ENCODE results near the gene PRUNE2. TPM values are rescaled to one million over a fixed set of nuclear protein-coding genes. Genes with fewer than 3 reads are reported as not detected.

The PRUNE2 gene
- total RNA-seq, 1 experiment from 2014 or later = 0.59 TPM

DNA sequence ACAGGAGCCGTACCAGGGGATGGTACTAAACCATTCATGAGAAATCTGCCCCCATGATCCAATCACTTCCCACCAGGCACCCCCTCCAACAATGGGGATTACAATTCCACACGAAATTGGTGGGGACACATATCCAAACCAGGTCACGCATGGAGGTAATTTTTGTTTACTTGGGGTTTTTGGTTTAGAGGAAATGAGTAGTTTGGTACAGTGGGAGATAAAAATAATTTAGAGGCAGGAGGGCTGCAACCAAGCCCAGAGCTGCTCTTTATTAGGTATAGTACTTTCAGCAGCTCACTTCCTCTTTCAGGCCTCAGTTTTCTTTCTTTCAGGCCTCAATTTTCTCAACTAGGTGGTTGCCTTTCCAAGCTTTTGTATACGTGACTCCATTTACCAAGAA lies 23.2 kb downstream of the PRUNE2 start:
- no peak overlapping the region for H3K27ac ChIP-seq (ENCODE audit: low read depth, low read length)
- BruUV-seq (replicated peaks) = no TSS peak
- no peak overlapping the region for H3K9ac ChIP-seq (ENCODE audit: low read length)
- no peaks in the 10 kb centered on the region for H3K9me2 ChIP-seq (ENCODE audit: insufficient read depth)
- no peak overlapping the region for H3K4me3 ChIP-seq (replicated peaks in 1 of 2; ENCODE audit: low read depth in 1 of 2, low read length in 2 of 2)
- H3K27me3 ChIP-seq (ENCODE audit: insufficient read depth, low read length) = no peaks in the 10 kb centered on the region
- ATAC-seq (no peak), DNase-seq (ENCODE audit: low read depth, low spot score) (no peak)
- H3K79me2 ChIP-seq (ENCODE audit: insufficient read depth, low read length) = no peaks in the 10 kb centered on the region
- no peak for TF ChIP-seq SRF (IDR thresholded peaks at IDR 0.05; ENCODE audit: low read depth)
- TF ChIP-seq JUND (IDR thresholded peaks at IDR 0.05) = no peak
- ChIA-PET CTCF (no interaction called here), RAD21 (ENCODE audit: low non-redundant PET in 1 of 2, low total read pairs in 2 of 2, uncharacterized antibody in 2 of 2, unreplicated experiment in 2 of 2) (no interaction called here), POLR2A (no interaction called here)
- no peaks in the 10 kb centered on the region for H3K36me3 ChIP-seq (ENCODE audit: control insufficient read depth in 1 of 2, insufficient read depth in 2 of 2, low read length in 2 of 2)
- intact Hi-C loops (cut with micrococcal nuclease) = no loop called here
- H3K4me1 ChIP-seq (ENCODE audit: control insufficient read depth in 1 of 2, insufficient read depth in 2 of 2, low read length in 2 of 2) = peaks cover 0 to 4% of the 10 kb centered on the region in 2 experiments; a peak in 1 of 4 replicates
- H3K4me2 ChIP-seq (ENCODE audit: low read length) = no peak overlapping the region
- H3K9me3 ChIP-seq (ENCODE audit: control insufficient read depth in 1 of 2, insufficient read depth in 1 of 2, low read depth in 1 of 2, low read length in 2 of 2) = no peaks in the 10 kb centered on the region
- no peaks in the 10 kb centered on the region for H4K20me1 ChIP-seq (ENCODE audit: insufficient read depth)
- no peak overlapping the region for H2AFZ ChIP-seq (ENCODE audit: low read depth, low read length, poor library complexity, severe bottlenecking)

DNA sequence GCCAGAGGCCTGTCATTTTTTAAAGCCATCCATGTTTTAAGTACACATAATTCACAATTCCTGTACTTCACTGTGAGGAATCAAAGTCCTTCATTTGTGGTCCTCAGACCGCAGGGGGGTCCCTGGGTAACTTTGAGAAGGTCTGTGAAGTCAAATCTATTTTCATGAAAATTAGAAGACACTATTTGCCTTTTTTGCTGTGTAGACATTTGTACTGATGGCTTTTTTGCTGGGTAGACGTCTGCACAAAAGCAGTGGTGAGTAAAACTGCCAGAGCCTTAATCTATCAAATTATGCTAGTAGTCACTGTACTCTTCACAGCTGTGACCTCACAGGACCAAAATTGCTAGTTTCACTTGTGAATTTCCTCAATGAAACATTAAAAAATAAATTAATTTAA lies 25.7 kb downstream of the PRUNE2 start:
- H3K9me3 ChIP-seq (ENCODE audit: control insufficient read depth in 1 of 2, insufficient read depth in 1 of 2, low read depth in 1 of 2, low read length in 2 of 2) = no peaks in the 10 kb centered on the region
- H3K27ac ChIP-seq (ENCODE audit: low read depth, low read length) = no peak overlapping the region
- RAD21 ChIA-PET (ENCODE audit: low non-redundant PET in 1 of 2, low total read pairs in 2 of 2, uncharacterized antibody in 2 of 2, unreplicated experiment in 2 of 2) = no interaction called here
- ATAC-seq = no peak
- H3K4me3 ChIP-seq (replicated peaks in 1 of 2; ENCODE audit: low read depth in 1 of 2, low read length in 2 of 2) = no peak overlapping the region
- intact Hi-C loops (cut with micrococcal nuclease) = no loop called here
- POLR2A ChIA-PET = no interaction called here
- H3K4me1 ChIP-seq (ENCODE audit: control insufficient read depth in 1 of 2, insufficient read depth in 2 of 2, low read length in 2 of 2) = peaks cover 0 to 4% of the 10 kb centered on the region in 2 experiments; a peak in 1 of 4 replicates
- H3K79me2 ChIP-seq (ENCODE audit: insufficient read depth, low read length) = no peaks in the 10 kb centered on the region
- DNase-seq (ENCODE audit: low read depth, low spot score) = no peak
- H3K36me3 ChIP-seq (ENCODE audit: control insufficient read depth in 1 of 2, insufficient read depth in 2 of 2, low read length in 2 of 2) = no peaks in the 10 kb centered on the region
- no peak overlapping the region for H3K9ac ChIP-seq (ENCODE audit: low read length)
- H3K9me2 ChIP-seq (ENCODE audit: insufficient read depth) = no peaks in the 10 kb centered on the region
- no TSS peak for BruUV-seq (replicated peaks)
- CTCF ChIA-PET = no interaction called here
- no peaks in the 10 kb centered on the region for H4K20me1 ChIP-seq (ENCODE audit: insufficient read depth)
- H3K27me3 ChIP-seq (ENCODE audit: insufficient read depth, low read length) = no peaks in the 10 kb centered on the region
- no peak overlapping the region for H3K4me2 ChIP-seq (ENCODE audit: low read length)
- H2AFZ ChIP-seq (ENCODE audit: low read depth, low read length, poor library complexity, severe bottlenecking) = no peak overlapping the region
- TF ChIP-seq, protein P1, sequence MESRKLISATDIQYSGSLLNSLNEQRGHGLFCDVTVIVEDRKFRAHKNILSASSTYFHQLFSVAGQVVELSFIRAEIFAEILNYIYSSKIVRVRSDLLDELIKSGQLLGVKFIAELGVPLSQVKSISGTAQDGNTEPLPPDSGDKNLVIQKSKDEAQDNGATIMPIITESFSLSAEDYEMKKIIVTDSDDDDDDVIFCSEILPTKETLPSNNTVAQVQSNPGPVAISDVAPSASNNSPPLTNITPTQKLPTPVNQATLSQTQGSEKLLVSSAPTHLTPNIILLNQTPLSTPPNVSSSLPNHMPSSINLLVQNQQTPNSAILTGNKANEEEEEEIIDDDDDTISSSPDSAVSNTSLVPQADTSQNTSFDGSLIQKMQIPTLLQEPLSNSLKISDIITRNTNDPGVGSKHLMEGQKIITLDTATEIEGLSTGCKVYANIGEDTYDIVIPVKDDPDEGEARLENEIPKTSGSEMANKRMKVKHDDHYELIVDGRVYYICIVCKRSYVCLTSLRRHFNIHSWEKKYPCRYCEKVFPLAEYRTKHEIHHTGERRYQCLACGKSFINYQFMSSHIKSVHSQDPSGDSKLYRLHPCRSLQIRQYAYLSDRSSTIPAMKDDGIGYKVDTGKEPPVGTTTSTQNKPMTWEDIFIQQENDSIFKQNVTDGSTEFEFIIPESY (IDR thresholded peaks at IDR 0.05; ENCODE audit: extremely low read depth, insufficient replicate concordance, low read length) = no peak
- TF ChIP-seq YY1 (IDR thresholded peaks at IDR 0.05; ENCODE audit: extremely low read depth, insufficient replicate concordance, low read depth, low read length) (no peak), SIN3A (IDR thresholded peaks at IDR 0.05; ENCODE audit: low read depth) (no peak), CBX3 (IDR thresholded peaks at IDR 0.05; ENCODE audit: low read depth) (no peak), POLR2AphosphoS5 (IDR thresholded peaks at IDR 0.05; ENCODE audit: low read depth, low read length) (no peak), CEBPB (IDR thresholded peaks at IDR 0.05; ENCODE audit: low read depth) (no peak), TCF7L2 (IDR thresholded peaks at IDR 0.05; ENCODE audit: borderline replicate concordance, extremely low read depth, insufficient read depth, insufficient read length) (no peak), ZNF274 (IDR thresholded peaks at IDR 0.05; ENCODE audit: low read depth, low read length) (no peak), EZH2phosphoT487 (IDR thresholded peaks at IDR 0.05; ENCODE audit: borderline replicate concordance) (no peak), FOSL1 (IDR thresholded peaks at IDR 0.05; ENCODE audit: low read depth) (no peak)
- TF ChIP-seq, protein P2, sequence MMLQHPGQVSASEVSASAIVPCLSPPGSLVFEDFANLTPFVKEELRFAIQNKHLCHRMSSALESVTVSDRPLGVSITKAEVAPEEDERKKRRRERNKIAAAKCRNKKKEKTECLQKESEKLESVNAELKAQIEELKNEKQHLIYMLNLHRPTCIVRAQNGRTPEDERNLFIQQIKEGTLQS (IDR thresholded peaks at IDR 0.05) = no peak
- TF ChIP-seq, protein P3, sequence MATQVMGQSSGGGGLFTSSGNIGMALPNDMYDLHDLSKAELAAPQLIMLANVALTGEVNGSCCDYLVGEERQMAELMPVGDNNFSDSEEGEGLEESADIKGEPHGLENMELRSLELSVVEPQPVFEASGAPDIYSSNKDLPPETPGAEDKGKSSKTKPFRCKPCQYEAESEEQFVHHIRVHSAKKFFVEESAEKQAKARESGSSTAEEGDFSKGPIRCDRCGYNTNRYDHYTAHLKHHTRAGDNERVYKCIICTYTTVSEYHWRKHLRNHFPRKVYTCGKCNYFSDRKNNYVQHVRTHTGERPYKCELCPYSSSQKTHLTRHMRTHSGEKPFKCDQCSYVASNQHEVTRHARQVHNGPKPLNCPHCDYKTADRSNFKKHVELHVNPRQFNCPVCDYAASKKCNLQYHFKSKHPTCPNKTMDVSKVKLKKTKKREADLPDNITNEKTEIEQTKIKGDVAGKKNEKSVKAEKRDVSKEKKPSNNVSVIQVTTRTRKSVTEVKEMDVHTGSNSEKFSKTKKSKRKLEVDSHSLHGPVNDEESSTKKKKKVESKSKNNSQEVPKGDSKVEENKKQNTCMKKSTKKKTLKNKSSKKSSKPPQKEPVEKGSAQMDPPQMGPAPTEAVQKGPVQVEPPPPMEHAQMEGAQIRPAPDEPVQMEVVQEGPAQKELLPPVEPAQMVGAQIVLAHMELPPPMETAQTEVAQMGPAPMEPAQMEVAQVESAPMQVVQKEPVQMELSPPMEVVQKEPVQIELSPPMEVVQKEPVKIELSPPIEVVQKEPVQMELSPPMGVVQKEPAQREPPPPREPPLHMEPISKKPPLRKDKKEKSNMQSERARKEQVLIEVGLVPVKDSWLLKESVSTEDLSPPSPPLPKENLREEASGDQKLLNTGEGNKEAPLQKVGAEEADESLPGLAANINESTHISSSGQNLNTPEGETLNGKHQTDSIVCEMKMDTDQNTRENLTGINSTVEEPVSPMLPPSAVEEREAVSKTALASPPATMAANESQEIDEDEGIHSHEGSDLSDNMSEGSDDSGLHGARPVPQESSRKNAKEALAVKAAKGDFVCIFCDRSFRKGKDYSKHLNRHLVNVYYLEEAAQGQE (IDR thresholded peaks at IDR 0.05; ENCODE audit: low read depth) = no peak

All from HCT116 (cell line).